PFSK-1 (cell line): ENCODE measurements around the gene SMAD3.

ENCODE experiments used
- FOXP2 ChIP-seq: optimal IDR thresholded peaks from 2 replicates; pipeline ENCODE3; 2011; ENCODE audit warnings: borderline replicate concordance, control low read depth, inconsistent platforms; ENCODE audit not compliant: insufficient read depth; ENCODE audit errors: extremely low read length, extremely low read depth
- POLR2AphosphoS5 ChIP-seq: IDR thresholded peaks from 2 replicates; pipeline ENCODE4 v1.6.1; 2012; ENCODE audit warnings: low read depth, mild to moderate bottlenecking, control low read depth, low read length, moderate library complexity
- SIN3A ChIP-seq: IDR thresholded peaks from 2 replicates; pipeline ENCODE4 v1.6.1; 2012; ENCODE audit warnings: mild to moderate bottlenecking, low read length, moderate library complexity, borderline replicate concordance; ENCODE audit not compliant: insufficient read depth
- TAF1 ChIP-seq: IDR thresholded peaks from 2 replicates; pipeline ENCODE4 v1.6.1; 2012; ENCODE audit warnings: low read length, control low read depth, borderline replicate concordance; ENCODE audit not compliant: insufficient read depth
- TF ChIP-seq, protein P1 (sequence below), 2 experiments: IDR thresholded peaks; 2 replicates each; pipeline versions ENCODE4 v1.6.1 to v1.8.0; 2011 to 2012; ENCODE audit warnings: low read depth in 2 of 2, low read length in 2 of 2, control low read depth in 1 of 2, inconsistent platforms in 1 of 2, mild to moderate bottlenecking in 1 of 2, moderate library complexity in 1 of 2; ENCODE audit not compliant: insufficient read depth in 1 of 2

SMAD3 gene

DNA sequence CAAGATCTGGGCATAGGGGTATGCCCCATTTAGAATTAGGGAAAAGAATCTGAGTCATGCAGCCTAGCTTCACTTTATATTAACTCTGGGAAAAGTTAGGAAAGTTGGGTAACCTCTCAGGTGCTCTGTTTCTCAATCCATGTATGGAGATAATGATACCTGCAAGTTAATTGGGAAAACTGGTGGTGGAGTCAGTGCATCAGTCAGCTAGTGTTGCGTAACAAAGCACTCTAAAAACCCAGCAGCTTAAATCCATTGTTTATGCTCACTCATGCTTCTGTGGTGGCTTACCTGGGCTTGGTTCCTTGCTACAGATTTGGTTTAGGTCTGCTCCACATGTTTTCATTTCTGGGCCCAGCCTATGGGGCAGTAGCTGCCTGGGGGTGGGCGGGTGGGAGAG, 91.0 kb downstream of the SMAD3 start:
- TF ChIP-seq, protein P1, sequence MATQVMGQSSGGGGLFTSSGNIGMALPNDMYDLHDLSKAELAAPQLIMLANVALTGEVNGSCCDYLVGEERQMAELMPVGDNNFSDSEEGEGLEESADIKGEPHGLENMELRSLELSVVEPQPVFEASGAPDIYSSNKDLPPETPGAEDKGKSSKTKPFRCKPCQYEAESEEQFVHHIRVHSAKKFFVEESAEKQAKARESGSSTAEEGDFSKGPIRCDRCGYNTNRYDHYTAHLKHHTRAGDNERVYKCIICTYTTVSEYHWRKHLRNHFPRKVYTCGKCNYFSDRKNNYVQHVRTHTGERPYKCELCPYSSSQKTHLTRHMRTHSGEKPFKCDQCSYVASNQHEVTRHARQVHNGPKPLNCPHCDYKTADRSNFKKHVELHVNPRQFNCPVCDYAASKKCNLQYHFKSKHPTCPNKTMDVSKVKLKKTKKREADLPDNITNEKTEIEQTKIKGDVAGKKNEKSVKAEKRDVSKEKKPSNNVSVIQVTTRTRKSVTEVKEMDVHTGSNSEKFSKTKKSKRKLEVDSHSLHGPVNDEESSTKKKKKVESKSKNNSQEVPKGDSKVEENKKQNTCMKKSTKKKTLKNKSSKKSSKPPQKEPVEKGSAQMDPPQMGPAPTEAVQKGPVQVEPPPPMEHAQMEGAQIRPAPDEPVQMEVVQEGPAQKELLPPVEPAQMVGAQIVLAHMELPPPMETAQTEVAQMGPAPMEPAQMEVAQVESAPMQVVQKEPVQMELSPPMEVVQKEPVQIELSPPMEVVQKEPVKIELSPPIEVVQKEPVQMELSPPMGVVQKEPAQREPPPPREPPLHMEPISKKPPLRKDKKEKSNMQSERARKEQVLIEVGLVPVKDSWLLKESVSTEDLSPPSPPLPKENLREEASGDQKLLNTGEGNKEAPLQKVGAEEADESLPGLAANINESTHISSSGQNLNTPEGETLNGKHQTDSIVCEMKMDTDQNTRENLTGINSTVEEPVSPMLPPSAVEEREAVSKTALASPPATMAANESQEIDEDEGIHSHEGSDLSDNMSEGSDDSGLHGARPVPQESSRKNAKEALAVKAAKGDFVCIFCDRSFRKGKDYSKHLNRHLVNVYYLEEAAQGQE (IDR thresholded peaks at IDR 0.05; ENCODE audit: insufficient read depth in 1 of 2, low read depth in 2 of 2, low read length in 2 of 2) = no peak
- no peak for TF ChIP-seq SIN3A
- no peak for TF ChIP-seq POLR2AphosphoS5
- no peak for TF ChIP-seq FOXP2
- TF ChIP-seq TAF1 = no peak

DNA sequence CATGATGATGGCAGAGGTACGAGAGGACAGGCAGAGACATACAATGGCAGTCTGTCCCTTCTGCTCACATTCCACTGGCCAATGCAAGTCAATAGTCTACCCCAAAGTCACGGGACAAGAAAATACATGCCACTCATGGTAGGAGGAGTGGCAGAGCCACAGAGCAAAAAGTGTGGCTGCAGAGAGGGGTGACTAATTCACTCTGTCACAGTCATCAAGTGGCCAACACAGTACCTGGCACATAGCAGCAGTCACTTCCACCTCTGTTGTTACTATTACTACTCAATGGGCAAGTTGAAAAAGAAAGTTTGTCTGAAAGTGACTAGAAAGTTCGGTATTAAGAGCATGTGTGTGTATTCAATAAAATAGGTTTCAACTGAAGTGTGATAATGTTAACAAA, 91.4 kb downstream of the SMAD3 start:
- TF ChIP-seq SIN3A (no peak), TAF1 (no peak), POLR2AphosphoS5 (no peak), FOXP2 (no peak)
- TF ChIP-seq, protein P1 (IDR thresholded peaks at IDR 0.05; ENCODE audit: insufficient read depth in 1 of 2, low read depth in 2 of 2, low read length in 2 of 2) = no peak

DNA sequence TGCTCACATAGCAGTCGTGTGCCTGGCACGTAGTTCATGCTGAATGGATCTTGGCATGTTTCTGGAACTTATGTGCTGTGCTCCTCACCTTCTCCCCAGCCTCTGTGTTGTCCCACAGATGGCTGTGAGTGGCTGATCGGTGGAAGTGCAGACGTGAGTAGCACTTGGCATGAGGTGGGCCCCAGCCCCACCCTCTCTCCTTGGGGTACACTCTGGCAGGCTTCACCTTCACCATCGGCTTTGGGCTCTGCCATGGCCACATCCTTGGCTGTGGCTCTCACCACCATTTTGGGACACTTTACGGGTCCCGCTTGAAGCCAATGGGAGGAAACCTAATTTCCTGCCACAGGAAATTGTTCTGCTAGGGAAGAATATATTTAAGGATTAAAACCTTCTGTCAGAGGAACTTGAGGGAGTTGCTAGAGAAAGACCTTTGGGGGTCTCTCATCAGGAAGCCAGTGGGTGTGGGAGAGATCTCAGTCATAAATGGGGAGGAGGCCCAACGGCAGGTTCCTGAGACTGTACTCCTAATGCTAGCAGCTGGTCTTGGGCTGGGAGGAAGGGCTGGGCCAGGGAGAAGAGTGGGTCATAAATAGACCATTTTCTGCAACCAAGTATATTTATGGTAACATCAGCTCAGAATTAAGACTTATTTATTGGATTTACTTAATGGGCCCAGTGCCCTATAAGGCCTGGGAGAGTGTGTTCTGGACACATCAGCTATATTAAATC, 92.3 kb downstream of the SMAD3 start:
- TF ChIP-seq FOXP2 (no peak), TAF1 (no peak), SIN3A (no peak), POLR2AphosphoS5 (no peak)
- TF ChIP-seq, protein P1 (IDR thresholded peaks at IDR 0.05; ENCODE audit: insufficient read depth in 1 of 2, low read depth in 2 of 2, low read length in 2 of 2) = no peak

DNA sequence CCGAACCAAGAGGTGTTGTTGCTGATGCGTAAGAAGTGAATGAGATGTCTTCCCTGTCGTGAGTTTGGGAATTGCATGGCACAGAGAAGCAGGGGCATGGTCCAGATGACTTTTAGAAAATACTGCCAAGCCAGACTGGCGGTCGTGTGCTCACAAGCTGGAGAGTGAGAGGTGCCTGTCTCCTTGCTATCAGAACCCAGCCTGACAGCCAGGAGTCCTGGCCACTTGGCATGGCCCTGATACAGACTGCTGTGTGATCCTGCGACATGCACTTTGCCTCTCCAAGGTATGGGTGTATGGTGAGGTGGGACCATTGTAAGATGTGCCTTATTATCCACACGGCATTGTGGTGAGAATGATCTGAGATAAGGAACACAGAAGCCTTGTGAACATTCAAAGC, 93.0 kb downstream of the SMAD3 start:
- TF ChIP-seq, protein P1 (IDR thresholded peaks at IDR 0.05; ENCODE audit: insufficient read depth in 1 of 2, low read depth in 2 of 2, low read length in 2 of 2) = no peak
- TF ChIP-seq POLR2AphosphoS5 (no peak), FOXP2 (no peak), SIN3A (no peak), TAF1 (no peak)

DNA sequence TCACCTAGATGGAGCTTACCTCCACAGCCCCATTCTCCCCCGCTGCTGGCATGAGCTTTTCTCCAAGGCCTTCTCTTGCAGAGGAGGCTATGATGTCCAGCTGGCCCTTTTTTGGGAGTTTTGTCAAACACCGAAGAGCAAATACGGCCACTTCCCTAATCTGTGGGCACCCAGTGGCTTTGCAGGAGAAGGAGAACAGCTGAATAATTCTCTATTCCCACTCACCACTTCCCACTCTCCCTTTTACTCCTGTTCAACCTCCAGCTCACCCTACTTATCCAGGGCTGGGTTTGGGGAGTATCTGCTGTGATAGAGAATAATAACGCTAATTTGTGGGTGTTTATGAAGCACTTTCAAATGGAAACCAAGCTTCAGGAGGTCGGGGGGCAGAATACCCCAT, 96.0 kb downstream of the SMAD3 start:
- TF ChIP-seq, protein P1 (IDR thresholded peaks at IDR 0.05; ENCODE audit: insufficient read depth in 1 of 2, low read depth in 2 of 2, low read length in 2 of 2) = no peak
- TF ChIP-seq TAF1 = no peak
- TF ChIP-seq SIN3A = no peak
- TF ChIP-seq POLR2AphosphoS5 = no peak
- TF ChIP-seq FOXP2 = no peak
